ENCODE results near the gene NAV3. TPM values are rescaled to one million over a fixed set of nuclear protein-coding genes. Genes with fewer than 3 reads are reported as not detected.

Gene NAV3
- total and polyA plus RNA-seq, 12 donors, result 5.0 to 53.4 (median 25.9) TPM

GRCh38 chr12:77953528-77954205 is 123.0 kb downstream of the NAV3 start:
- TF ChIP-seq, protein P1, sequence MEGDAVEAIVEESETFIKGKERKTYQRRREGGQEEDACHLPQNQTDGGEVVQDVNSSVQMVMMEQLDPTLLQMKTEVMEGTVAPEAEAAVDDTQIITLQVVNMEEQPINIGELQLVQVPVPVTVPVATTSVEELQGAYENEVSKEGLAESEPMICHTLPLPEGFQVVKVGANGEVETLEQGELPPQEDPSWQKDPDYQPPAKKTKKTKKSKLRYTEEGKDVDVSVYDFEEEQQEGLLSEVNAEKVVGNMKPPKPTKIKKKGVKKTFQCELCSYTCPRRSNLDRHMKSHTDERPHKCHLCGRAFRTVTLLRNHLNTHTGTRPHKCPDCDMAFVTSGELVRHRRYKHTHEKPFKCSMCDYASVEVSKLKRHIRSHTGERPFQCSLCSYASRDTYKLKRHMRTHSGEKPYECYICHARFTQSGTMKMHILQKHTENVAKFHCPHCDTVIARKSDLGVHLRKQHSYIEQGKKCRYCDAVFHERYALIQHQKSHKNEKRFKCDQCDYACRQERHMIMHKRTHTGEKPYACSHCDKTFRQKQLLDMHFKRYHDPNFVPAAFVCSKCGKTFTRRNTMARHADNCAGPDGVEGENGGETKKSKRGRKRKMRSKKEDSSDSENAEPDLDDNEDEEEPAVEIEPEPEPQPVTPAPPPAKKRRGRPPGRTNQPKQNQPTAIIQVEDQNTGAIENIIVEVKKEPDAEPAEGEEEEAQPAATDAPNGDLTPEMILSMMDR (IDR thresholded peaks at IDR 0.05), result no peak
- TF ChIP-seq POLR2A (IDR thresholded peaks at IDR 0.05), result no peak
- intact Hi-C loops (cut with DNase I), result no loop called here

DNA sequence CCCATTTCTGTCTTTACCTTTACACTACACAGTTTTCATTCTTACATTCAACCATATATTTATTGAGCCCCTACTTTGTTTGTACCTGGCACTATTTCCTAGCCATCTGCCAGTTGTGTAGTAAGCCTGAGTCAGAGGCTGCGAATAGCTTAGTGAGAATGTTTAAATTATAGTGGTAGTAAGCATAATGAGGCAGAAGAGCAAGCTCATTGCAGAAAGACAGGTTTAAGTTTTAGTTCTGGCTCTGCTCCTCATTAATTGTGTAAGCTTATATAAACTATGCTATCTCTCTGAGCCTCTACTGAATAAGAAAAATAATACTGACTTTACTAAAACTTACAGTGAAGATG is 123.5 kb downstream of the NAV3 start:
- WGBS, 4 donors, result 82 to 96% (median 90%) methylated on average over 1 of the region's 1 CpG
- H3K4me1 ChIP-seq (replicated peaks in 1 of 2), result no peaks in the 10 kb centered on the region
- H3K27me3 ChIP-seq, result no peaks in the 10 kb centered on the region
- intact Hi-C loops (cut with DNase I), result no loop called here
- no peaks in the 10 kb centered on the region for H3K9me3 ChIP-seq (replicated peaks in 1 of 3)
- no peaks in the 10 kb centered on the region for H3K36me3 ChIP-seq (replicated peaks in 1 of 2)
- no peak overlapping the region for H3K4me3 ChIP-seq
- no peak for DNase-seq
- no peak overlapping the region for H3K27ac ChIP-seq
- TF ChIP-seq, protein P1 (IDR thresholded peaks at IDR 0.05), result no peak
- no peak for TF ChIP-seq POLR2A (IDR thresholded peaks at IDR 0.05)

More at GRCh38 chr12:77953528-77954205, 123.0 kb downstream of the NAV3 start:
- no peaks in the 10 kb centered on the region for H3K27me3 ChIP-seq
- H3K4me3 ChIP-seq, result no peak overlapping the region
- no peak for DNase-seq
- no peaks in the 10 kb centered on the region for H3K4me1 ChIP-seq (replicated peaks in 1 of 2)
- no peaks in the 10 kb centered on the region for H3K36me3 ChIP-seq (replicated peaks in 1 of 2)
- H3K9me3 ChIP-seq (replicated peaks in 1 of 3), result no peaks in the 10 kb centered on the region
- H3K27ac ChIP-seq, result no peak overlapping the region
- 85 to 92% (median 88%) methylated on average over 7 of the region's 7 CpGs for WGBS, 4 donors

- no peak overlapping the region for H3K27ac ChIP-seq
- no peak for DNase-seq
- TF ChIP-seq, protein P1 (IDR thresholded peaks at IDR 0.05), result no peak
- no peak for TF ChIP-seq POLR2A (IDR thresholded peaks at IDR 0.05)
- no peaks in the 10 kb centered on the region for H3K36me3 ChIP-seq (replicated peaks in 1 of 2)
- H3K4me1 ChIP-seq (replicated peaks in 1 of 2), result no peaks in the 10 kb centered on the region
- no peaks in the 10 kb centered on the region for H3K9me3 ChIP-seq (replicated peaks in 1 of 3)
- H3K4me3 ChIP-seq, result no peak overlapping the region
- no peaks in the 10 kb centered on the region for H3K27me3 ChIP-seq
- WGBS, 4 donors, result 35 to 69% (median 62%) methylated on average over 1 of the region's 1 CpG
- intact Hi-C loops (cut with DNase I), result no loop called here
Observed at GRCh38 chr12:77957062-77957461, 126.4 kb downstream of the NAV3 start.

DNA sequence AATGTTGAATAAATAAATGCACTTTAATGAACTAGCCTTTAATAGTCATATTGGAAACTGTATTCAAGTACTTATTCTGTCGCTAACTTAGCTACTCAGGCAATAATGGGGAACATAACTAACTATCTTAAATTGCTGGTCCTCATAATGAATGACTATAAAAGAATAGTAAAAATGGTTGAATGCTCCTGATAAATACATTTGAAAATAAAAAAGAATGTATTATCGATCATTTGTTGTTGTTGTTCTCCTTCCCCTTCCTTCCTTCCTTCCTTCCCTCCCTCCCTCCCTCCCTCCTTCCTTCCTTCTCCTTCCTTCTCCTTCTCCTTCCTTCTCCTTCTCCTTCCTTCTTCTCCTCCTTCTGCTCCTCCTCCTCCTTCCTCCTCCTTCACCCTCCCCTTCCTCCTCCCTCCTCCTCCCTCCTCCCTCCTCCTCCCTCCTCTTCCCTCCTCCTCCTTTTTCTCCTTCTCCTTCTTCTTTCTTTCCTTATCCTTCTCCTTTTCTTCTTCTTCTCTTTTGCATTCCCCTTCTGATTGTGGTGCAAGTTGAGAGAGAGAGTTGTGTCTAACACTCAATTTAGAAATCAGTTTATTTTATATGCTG is 133.0 kb downstream of the NAV3 start:
- Histone ChIP-seq H3K9me3 (replicated peaks in 1 of 3) (no peaks in the 10 kb centered on the region), H3K27me3 (no peaks in the 10 kb centered on the region), H3K4me1 (replicated peaks in 1 of 2) (no peaks in the 10 kb centered on the region), H3K4me3 (no peak overlapping the region), H3K27ac (no peak overlapping the region), H3K36me3 (replicated peaks in 1 of 2) (no peaks in the 10 kb centered on the region)
- DNase-seq, result no peak
- TF ChIP-seq POLR2A (IDR thresholded peaks at IDR 0.05), result no peak
- TF ChIP-seq, protein P1 (IDR thresholded peaks at IDR 0.05), result no peak
- intact Hi-C loops (cut with DNase I), result no loop called here
- WGBS, 4 donors, result 84 to 93% (median 87%) methylated on average over 2 of the region's 2 CpGs
